A673 (cell line): Measurements from ENCODE around the gene LAMA3. TPM values are rescaled to one million over a fixed set of nuclear protein-coding genes. Genes with fewer than 3 reads are reported as not detected.

Experiments used
- BruUV-seq: library from RNA; stranded (reverse); fragments of 400-500 nt; replicated peaks from 2 replicates; lab custom pipeline; 2021; lab: Mats Ljungman, UMichigan
- CTCF ChIA-PET: fragments of 300-600 bp; sonication (Branson Sonifier 250); formaldehyde crosslinking; loops from one replicate; lab custom pipeline; 2022; ENCODE audit warnings: antibody characterized with exemption; lab: Charles Lee
- POLR2A ChIA-PET: fragments of 300-600 bp; sonication (Branson Sonifier 250); formaldehyde crosslinking; loops from one replicate; lab custom pipeline; 2022; ENCODE audit warnings: antibody characterized with exemption; ENCODE audit not compliant: low non-redundant PET; lab: Charles Lee
- DNase-seq: peaks from one replicate; pipeline ENCODE4 v3.0.0-alpha.2; 2015; ENCODE audit warnings: low spot score
- H3K27ac ChIP-seq: fragments of 200-600 bp; sonication (generic); 2 replicates; pipeline ENCODE4 v1.5.1; 2016; ENCODE audit warnings: mixed run types, low read depth, mild to moderate bottlenecking, mixed read lengths, antibody characterized with exemption, low read length; ENCODE audit not compliant: poor library complexity, severe bottlenecking
- H3K27me3 ChIP-seq: fragments of 200-600 bp; sonication (generic); replicated peaks from 2 replicates; pipeline ENCODE4 v1.6.1; 2017; ENCODE audit warnings: mixed run types, low read depth, mild to moderate bottlenecking, mixed read lengths, antibody characterized with exemption, low read length; ENCODE audit not compliant: insufficient read depth, poor library complexity
- H3K36me3 ChIP-seq: fragments of 200-600 bp; sonication (generic); 2 replicates; pipeline ENCODE4 v1.6.1; 2016; ENCODE audit warnings: mixed run types, mild to moderate bottlenecking, mixed read lengths, antibody characterized with exemption, low read length; ENCODE audit not compliant: insufficient read depth, poor library complexity, severe bottlenecking
- H3K4me1 ChIP-seq: fragments of 200-600 bp; sonication (generic); 2 replicates; pipeline ENCODE4 v1.6.1; 2017; ENCODE audit warnings: mixed run types, mild to moderate bottlenecking, mixed read lengths, antibody characterized with exemption, low read length; ENCODE audit not compliant: insufficient read depth, poor library complexity, severe bottlenecking
- H3K4me3 ChIP-seq: fragments of 200-600 bp; sonication (generic); 2 replicates; pipeline ENCODE4 v1.5.1; 2016; ENCODE audit warnings: low read depth, mixed run types, mild to moderate bottlenecking, mixed read lengths, low read length; ENCODE audit not compliant: poor library complexity, severe bottlenecking
- H3K9me3 ChIP-seq: fragments of 200-600 bp; sonication (generic); 2 replicates; pipeline ENCODE4 v1.6.1; 2016; ENCODE audit warnings: mixed run types, low read depth, mild to moderate bottlenecking, mixed read lengths, antibody characterized with exemption, low read length; ENCODE audit not compliant: poor library complexity, severe bottlenecking
- EZH2 ChIP-seq: fragments of 200-600 bp; sonication (generic); IDR thresholded peaks from 2 replicates; pipeline ENCODE4 v1.6.1; 2017; ENCODE audit warnings: borderline replicate concordance, low read depth, mild to moderate bottlenecking, mixed read lengths, antibody characterized with exemption, low read length; ENCODE audit not compliant: poor library complexity, severe bottlenecking
- intact Hi-C: fragments of 100-400 bp; cut with micrococcal nuclease; formaldehyde crosslinking; loops from one replicate; pipeline ENCODE4 v1.10.0; 2022; ENCODE audit not compliant: unreplicated experiment
- total RNA-seq: library from RNA; stranded (reverse); gene quantifications from 2 replicates; pipeline ENCODE4 v1.2.3, GENCODE V29; 2021
- TF ChIP-seq, protein P1 (sequence below): fragments of 300-800, 200-600 bp; sonication (generic); conservative IDR thresholded peaks from 2 replicates; pipeline ENCODE4 v1.5.1; 2017; ENCODE audit warnings: low read depth, mild to moderate bottlenecking, antibody characterized with exemption, low read length, moderate library complexity, mixed read lengths

The LAMA3 gene
- total RNA-seq, 1 experiment from 2014 or later = 2.7 TPM

DNA sequence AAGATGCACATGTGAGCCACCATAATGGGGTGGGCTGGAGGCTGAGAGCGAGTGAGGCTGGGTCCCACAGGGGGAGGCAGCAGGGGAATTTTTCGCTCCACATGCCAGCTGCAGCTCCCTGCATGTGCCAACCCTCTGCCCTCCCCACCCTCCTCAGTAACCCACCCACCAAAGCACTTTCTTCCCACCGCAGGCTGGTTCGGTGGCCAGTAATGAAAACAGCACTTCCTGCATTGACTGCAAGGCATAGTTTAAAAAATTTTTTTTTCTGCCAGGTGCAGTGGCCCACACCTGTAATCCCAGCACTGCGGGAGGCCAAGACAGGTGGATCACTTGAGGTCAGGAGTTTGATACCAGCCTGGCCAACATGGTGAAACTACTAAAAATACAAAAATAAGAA, 177.8 kb downstream of the LAMA3 start:
- BruUV-seq = no TSS peak
- no peak for DNase-seq
- TF ChIP-seq EZH2 = no peak
- TF ChIP-seq, protein P1, sequence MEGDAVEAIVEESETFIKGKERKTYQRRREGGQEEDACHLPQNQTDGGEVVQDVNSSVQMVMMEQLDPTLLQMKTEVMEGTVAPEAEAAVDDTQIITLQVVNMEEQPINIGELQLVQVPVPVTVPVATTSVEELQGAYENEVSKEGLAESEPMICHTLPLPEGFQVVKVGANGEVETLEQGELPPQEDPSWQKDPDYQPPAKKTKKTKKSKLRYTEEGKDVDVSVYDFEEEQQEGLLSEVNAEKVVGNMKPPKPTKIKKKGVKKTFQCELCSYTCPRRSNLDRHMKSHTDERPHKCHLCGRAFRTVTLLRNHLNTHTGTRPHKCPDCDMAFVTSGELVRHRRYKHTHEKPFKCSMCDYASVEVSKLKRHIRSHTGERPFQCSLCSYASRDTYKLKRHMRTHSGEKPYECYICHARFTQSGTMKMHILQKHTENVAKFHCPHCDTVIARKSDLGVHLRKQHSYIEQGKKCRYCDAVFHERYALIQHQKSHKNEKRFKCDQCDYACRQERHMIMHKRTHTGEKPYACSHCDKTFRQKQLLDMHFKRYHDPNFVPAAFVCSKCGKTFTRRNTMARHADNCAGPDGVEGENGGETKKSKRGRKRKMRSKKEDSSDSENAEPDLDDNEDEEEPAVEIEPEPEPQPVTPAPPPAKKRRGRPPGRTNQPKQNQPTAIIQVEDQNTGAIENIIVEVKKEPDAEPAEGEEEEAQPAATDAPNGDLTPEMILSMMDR = no peak
- H3K27me3 ChIP-seq = no peaks in the 10 kb centered on the region
- H3K9me3 ChIP-seq = no peaks in the 10 kb centered on the region
- POLR2A ChIA-PET = interaction anchor here (0.5 kb wide), 1 partner anchor 8 kb away, joined by 3 read pairs; no protein-coding TSS in a partner anchor
- H3K27ac ChIP-seq = no peak overlapping the region
- intact Hi-C loops = no loop called here
- no peak overlapping the region for H3K4me3 ChIP-seq
- H3K36me3 ChIP-seq = no peaks in the 10 kb centered on the region
- peaks cover 9% of the 10 kb centered on the region for H3K4me1 ChIP-seq
- CTCF ChIA-PET = no interaction called here

DNA sequence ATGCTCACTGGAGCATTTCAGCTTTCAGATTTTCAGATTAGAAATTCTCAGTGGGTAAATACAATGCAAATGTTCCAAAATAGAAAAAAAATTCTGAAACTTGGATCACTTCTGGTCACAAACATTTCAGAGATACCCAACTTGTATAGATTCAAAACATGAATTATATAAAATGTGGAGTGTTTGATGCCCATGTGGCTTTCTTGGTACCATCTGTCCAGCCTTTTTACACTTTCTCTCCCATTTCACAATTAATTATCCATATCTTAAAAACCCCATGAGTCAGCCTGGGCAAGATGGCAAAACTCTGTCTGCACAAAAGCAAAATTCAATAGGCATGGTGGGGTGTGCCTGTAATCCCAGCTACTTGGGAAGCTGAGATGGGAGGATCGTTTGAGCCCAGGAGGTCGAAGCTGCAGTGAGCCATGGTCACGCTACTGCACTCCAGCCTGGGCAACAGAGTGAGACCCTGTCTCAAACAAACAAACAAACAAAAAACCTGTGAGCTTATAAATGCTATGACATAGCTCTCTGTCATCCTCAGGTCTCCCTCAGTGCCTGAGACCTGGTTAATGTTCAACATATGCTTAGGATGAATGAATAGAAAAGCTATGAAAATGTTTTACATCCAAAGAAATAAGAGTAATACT, 179.0 kb downstream of the LAMA3 start:
- intact Hi-C loops = no loop called here
- CTCF ChIA-PET = no interaction called here

DNA sequence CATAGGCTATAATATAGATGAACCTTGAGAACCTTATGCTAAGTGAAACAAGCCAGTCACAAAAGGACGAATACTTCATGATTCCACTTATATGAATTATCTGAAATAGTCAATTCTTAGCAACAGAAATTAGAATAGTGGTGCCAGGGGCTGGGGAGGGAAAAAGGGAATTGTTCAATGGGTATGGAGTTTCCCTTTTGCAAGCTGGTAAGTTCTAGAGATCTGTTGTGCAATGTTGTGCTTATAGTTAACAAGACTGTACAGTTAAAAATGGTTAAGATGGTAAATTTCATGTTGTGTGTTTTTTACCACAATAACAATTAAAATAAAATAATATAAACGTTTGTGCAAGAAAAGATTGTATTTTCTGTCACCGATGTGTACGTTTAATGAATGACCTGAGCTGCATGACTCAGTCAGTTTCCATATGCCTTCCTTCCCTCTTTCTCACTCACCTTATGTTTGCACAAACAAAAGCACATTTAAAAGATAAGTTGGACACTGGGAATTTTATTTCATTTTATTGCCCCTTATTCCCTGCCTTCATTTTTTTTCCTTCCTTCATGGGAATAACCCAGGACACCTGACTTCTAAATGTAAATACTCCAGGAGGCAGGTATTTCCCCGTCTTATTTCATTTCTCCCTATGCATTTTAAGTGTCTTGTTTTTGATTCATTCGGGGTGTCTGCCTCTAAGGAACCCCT, 181.6 kb downstream of the LAMA3 start:
- Histone ChIP-seq H3K36me3 (no peaks in the 10 kb centered on the region), H3K4me3 (no peak overlapping the region), H3K27ac (no peak overlapping the region), H3K4me1 (peaks cover 8% of the 10 kb centered on the region), H3K9me3 (no peaks in the 10 kb centered on the region), H3K27me3 (no peaks in the 10 kb centered on the region)
- ChIA-PET CTCF (no interaction called here), POLR2A (no interaction called here)
- BruUV-seq = no TSS peak
- TF ChIP-seq, protein P1 = no peak
- TF ChIP-seq EZH2 = no peak
- no peak for DNase-seq
- intact Hi-C loops = no loop called here

More for the DNA sequence above, 179.0 kb downstream of the LAMA3 start:
- no peak for TF ChIP-seq EZH2
- TF ChIP-seq, protein P1 = no peak
- no peak for DNase-seq
- H3K27ac ChIP-seq = no peak overlapping the region
- no TSS peak for BruUV-seq
- no peaks in the 10 kb centered on the region for H3K9me3 ChIP-seq
- POLR2A ChIA-PET = interaction anchor here (0.6 kb wide), 1 partner anchor 886 kb away, joined by 4 read pairs; no protein-coding TSS in a partner anchor
- no peak overlapping the region for H3K4me3 ChIP-seq
- no peaks in the 10 kb centered on the region for H3K27me3 ChIP-seq
- H3K36me3 ChIP-seq = no peaks in the 10 kb centered on the region
- peaks cover 8% of the 10 kb centered on the region for H3K4me1 ChIP-seq
